ENCODE measurements around the gene DOCK4. TPM values are rescaled to one million over a fixed set of nuclear protein-coding genes. Genes with fewer than 3 reads are reported as not detected.

The DOCK4 gene
- total RNA-seq, 4 donors from 2014 or later, result 6.4 to 20.5 (median 9.7) TPM

DNA sequence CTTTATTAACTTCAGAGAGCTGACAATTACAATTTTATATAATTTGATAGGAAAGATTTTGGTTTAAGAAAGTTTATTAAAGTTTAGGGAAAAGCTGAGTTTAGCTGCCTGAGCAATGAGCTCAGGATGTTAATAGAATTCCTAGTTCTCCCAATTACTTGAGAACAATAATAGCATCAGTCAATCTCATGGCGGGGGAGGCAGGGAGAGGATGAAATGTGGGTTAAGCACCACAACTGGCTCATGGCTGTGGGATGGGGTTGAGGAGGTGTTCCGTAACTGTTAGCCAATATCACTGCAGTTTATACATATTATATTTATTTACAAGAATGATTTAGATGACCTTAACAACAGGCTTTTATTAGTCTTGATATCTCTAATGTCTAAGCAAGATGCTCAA is 377.0 kb downstream of the DOCK4 start:
- Histone ChIP-seq H3K27ac (no peak overlapping the region), H3K9me3 (no peaks in the 10 kb centered on the region), H3K4me3 (no peak overlapping the region), H3K27me3 (no peaks in the 10 kb centered on the region), H3K36me3 (no peaks in the 10 kb centered on the region), H3K4me1 (peaks cover 3% of the 10 kb centered on the region)
- TF ChIP-seq, protein P1, sequence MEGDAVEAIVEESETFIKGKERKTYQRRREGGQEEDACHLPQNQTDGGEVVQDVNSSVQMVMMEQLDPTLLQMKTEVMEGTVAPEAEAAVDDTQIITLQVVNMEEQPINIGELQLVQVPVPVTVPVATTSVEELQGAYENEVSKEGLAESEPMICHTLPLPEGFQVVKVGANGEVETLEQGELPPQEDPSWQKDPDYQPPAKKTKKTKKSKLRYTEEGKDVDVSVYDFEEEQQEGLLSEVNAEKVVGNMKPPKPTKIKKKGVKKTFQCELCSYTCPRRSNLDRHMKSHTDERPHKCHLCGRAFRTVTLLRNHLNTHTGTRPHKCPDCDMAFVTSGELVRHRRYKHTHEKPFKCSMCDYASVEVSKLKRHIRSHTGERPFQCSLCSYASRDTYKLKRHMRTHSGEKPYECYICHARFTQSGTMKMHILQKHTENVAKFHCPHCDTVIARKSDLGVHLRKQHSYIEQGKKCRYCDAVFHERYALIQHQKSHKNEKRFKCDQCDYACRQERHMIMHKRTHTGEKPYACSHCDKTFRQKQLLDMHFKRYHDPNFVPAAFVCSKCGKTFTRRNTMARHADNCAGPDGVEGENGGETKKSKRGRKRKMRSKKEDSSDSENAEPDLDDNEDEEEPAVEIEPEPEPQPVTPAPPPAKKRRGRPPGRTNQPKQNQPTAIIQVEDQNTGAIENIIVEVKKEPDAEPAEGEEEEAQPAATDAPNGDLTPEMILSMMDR (IDR thresholded peaks at IDR 0.05), result no peak
- no peak for TF ChIP-seq EP300 (IDR thresholded peaks at IDR 0.05)
- TF ChIP-seq POLR2A (IDR thresholded peaks at IDR 0.05), result no peak
- 98% methylated on average over 2 of the region's 2 CpGs for WGBS
- no peak for DNase-seq (ENCODE audit: low spot score in 2 of 2)

- Histone ChIP-seq H3K27ac (no peak overlapping the region), H3K36me3 (no peaks in the 10 kb centered on the region), H3K27me3 (no peaks in the 10 kb centered on the region), H3K9me3 (no peaks in the 10 kb centered on the region), H3K4me3 (no peak overlapping the region), H3K4me1 (no peaks in the 10 kb centered on the region)
- TF ChIP-seq POLR2A (IDR thresholded peaks at IDR 0.05), result no peak
- no peak for TF ChIP-seq POLR2AphosphoS5 (IDR thresholded peaks at IDR 0.05)
- TF ChIP-seq, protein P1 (IDR thresholded peaks at IDR 0.05), result no peak
- TF ChIP-seq EP300 (IDR thresholded peaks at IDR 0.05), result no peak
- DNase-seq (ENCODE audit: low spot score in 2 of 2), result no peak
- WGBS, result 84% methylated on average over 1 of the region's 1 CpG
Observed at GRCh38 chr7:111827863-111828504, 378.2 kb downstream of the DOCK4 start.

DNA sequence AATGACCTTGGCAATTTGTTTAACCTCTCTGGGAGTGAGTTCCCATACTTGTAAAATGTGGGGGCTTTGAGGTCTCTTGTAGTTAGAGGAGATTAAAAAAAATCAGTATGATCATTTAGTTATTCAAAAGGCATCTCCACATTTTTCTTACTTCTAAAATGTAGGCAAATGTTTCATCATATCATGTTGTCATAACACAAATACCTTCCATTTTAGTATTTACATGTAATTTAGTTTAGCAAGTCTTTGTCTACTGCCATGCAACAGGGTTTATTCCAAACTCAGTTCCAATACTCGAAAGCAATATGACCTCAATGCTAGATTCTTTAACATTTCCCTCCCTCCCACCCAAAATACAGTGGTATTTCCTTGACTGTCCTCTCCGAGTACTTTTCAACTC is 381.2 kb downstream of the DOCK4 start:
- DNase-seq (ENCODE audit: low spot score in 2 of 2), result no peak
- TF ChIP-seq, protein P1 (IDR thresholded peaks at IDR 0.05), result no peak
- TF ChIP-seq POLR2AphosphoS5 (IDR thresholded peaks at IDR 0.05) (no peak), POLR2A (IDR thresholded peaks at IDR 0.05) (no peak), EP300 (IDR thresholded peaks at IDR 0.05) (no peak)
- Histone ChIP-seq H3K27me3 (no peaks in the 10 kb centered on the region), H3K4me1 (no peaks in the 10 kb centered on the region), H3K4me3 (no peak overlapping the region), H3K36me3 (peaks cover 6% of the 10 kb centered on the region), H3K27ac (no peak overlapping the region), H3K9me3 (no peaks in the 10 kb centered on the region)
- 79% methylated on average over 2 of the region's 2 CpGs for WGBS

DNA sequence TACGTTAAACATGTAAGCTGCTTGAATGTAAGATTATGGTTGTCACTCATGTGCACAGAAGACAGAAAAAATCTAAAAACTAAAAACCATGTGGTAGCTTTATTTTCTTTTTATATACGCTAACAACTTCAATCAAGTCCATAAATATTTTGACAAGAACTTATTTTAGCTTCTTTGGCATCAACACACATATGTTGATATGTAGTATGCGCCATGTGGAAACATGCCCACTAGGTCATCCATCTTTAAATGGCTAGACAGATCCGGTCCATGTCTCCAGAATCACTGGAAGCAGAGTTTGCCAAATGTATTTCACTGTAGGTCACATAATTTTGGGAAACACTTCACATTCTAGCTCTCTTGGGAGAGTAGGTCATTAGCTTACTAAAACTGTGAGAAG is 382.4 kb downstream of the DOCK4 start:
- H3K4me3 ChIP-seq, result no peak overlapping the region
- no peaks in the 10 kb centered on the region for H3K27me3 ChIP-seq
- TF ChIP-seq, protein P1 (IDR thresholded peaks at IDR 0.05), result no peak
- TF ChIP-seq POLR2A (IDR thresholded peaks at IDR 0.05) (no peak), POLR2AphosphoS5 (IDR thresholded peaks at IDR 0.05) (no peak), EP300 (IDR thresholded peaks at IDR 0.05) (no peak)
- peaks cover 11% of the 10 kb centered on the region for H3K36me3 ChIP-seq
- H3K4me1 ChIP-seq, result no peaks in the 10 kb centered on the region
- H3K9me3 ChIP-seq, result no peaks in the 10 kb centered on the region
- 64% methylated on average over 4 of the region's 4 CpGs for WGBS
- DNase-seq (ENCODE audit: low spot score in 2 of 2), result no peak
- no peak overlapping the region for H3K27ac ChIP-seq

- WGBS, result 95% methylated on average over 4 of the region's 4 CpGs
- H3K9me3 ChIP-seq, result no peaks in the 10 kb centered on the region
- H3K36me3 ChIP-seq, result peaks cover 11% of the 10 kb centered on the region
- H3K27ac ChIP-seq, result no peak overlapping the region
- DNase-seq (ENCODE audit: low spot score in 2 of 2), result no peak
- H3K4me3 ChIP-seq, result no peak overlapping the region
- H3K27me3 ChIP-seq, result no peaks in the 10 kb centered on the region
- no peaks in the 10 kb centered on the region for H3K4me1 ChIP-seq
- TF ChIP-seq, protein P1 (IDR thresholded peaks at IDR 0.05), result no peak
- TF ChIP-seq POLR2A (IDR thresholded peaks at IDR 0.05), result no peak
- TF ChIP-seq EP300 (IDR thresholded peaks at IDR 0.05), result no peak
- TF ChIP-seq POLR2AphosphoS5 (IDR thresholded peaks at IDR 0.05), result no peak
Observed at GRCh38 chr7:111821046-111821445, 385.2 kb downstream of the DOCK4 start.
